Measurements from ENCODE around the gene WIF1.

Gene WIF1

DNA sequence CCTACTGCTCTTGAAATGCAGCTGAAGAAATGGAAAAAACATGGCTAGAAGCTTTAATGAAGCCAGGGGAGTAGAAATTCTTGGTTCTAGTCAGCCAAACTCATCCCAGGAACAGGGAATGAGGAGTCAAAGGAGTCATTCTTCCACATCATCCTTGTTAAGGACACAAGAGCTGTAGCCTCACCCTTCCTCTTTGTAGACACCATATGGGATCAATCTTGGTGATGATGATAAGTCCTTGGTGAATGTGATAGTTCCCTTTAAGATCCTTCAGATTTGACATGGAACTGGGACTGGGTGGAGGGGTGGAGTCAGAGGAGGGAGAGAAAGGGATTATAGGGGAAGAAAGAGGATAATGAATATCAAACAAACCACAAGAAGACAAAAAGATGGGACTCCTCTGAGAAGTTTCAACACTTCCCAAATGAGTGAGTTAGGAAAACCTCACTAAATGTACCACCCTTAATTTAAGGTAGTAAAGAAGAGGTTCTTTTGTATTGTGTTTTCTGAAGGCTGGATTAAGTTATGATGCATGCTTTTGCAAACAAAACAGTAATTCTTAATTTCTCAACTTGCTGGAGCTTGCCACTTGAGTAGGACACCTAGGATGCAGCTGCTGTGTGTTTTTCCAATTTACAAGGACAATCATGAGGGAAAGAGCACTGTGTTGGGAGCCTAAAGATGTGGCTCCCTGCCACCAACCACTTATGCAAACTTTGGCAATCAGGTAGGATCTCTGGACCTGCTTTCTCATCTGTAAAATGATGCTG lies 104.0 kb downstream of the WIF1 start:
- TF ChIP-seq, protein P1, sequence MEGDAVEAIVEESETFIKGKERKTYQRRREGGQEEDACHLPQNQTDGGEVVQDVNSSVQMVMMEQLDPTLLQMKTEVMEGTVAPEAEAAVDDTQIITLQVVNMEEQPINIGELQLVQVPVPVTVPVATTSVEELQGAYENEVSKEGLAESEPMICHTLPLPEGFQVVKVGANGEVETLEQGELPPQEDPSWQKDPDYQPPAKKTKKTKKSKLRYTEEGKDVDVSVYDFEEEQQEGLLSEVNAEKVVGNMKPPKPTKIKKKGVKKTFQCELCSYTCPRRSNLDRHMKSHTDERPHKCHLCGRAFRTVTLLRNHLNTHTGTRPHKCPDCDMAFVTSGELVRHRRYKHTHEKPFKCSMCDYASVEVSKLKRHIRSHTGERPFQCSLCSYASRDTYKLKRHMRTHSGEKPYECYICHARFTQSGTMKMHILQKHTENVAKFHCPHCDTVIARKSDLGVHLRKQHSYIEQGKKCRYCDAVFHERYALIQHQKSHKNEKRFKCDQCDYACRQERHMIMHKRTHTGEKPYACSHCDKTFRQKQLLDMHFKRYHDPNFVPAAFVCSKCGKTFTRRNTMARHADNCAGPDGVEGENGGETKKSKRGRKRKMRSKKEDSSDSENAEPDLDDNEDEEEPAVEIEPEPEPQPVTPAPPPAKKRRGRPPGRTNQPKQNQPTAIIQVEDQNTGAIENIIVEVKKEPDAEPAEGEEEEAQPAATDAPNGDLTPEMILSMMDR (IDR thresholded peaks at IDR 0.05; ENCODE audit: low read depth, low read length): no peak
- DNase-seq (ENCODE audit: low read depth in 2 of 2): no peak
- no peak overlapping the region for H3K4me3 ChIP-seq (replicated peaks in 1 of 2; ENCODE audit: low read depth in 2 of 2, low read length in 2 of 2)

DNA sequence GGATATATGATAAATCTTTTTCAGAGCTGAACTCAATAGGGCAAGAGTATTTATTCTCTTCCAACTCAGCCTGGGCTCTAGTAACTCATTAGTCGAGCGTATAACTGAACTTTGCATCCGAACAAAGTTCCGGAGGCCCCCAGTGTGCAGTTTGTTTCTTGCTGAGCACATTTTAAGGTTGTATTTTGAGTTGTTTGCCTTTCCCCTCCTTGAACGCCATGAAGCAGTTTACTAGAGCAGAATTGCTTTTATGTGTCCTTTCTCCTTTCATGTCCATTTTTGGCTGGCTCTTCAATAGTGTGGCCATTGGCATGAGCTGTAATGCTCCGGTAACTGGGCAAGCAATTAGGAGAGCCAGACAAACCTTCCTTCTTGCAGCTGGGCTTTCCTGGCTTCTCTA lies 105.3 kb downstream of the WIF1 start:
- TF ChIP-seq, protein P1 (IDR thresholded peaks at IDR 0.05; ENCODE audit: low read depth, low read length): no peak
- H3K4me3 ChIP-seq (replicated peaks in 1 of 2; ENCODE audit: low read depth in 2 of 2, low read length in 2 of 2): no peak overlapping the region
- no peak for DNase-seq (ENCODE audit: low read depth in 2 of 2)

DNA sequence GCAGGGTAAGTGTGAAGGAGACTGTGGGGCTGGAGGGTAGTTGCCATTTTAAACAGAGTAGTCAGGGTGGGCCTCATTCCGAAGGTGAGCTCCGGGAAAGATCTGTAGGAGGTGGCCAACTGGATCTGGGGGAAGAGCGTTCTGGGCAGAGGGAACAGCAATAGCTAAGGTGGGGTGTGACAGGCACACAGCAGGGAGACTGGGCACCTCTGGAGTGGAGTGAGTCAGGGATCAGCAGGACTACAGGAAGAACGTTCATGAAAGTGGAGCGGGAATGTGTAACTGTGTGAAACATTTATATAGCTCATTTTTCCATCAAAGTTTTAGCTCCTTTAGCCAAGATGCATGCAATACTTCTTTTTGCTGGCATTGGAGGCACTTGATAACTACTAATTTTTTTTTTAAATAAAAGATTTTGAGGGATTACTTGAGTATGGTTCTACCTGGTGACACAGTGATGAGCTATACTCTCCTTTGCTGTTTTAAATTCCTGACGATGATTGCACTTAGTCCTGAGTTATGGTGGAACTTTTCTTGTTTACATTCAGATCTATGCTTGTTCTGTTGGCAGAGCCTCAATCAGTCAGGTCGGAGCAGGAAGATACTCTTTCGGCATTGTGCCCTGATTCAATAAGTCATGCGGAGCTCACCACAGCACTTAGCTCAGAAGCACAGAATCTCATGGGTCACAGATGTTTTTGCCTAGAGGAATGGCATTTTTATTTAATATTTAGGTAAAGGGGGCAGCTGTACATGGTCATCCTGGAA lies 106.4 kb downstream of the WIF1 start:
- TF ChIP-seq, protein P1 (IDR thresholded peaks at IDR 0.05; ENCODE audit: low read depth, low read length): no peak
- no peak for DNase-seq (ENCODE audit: low read depth in 2 of 2)
- no peak overlapping the region for H3K4me3 ChIP-seq (replicated peaks in 1 of 2; ENCODE audit: low read depth in 2 of 2, low read length in 2 of 2)

DNA sequence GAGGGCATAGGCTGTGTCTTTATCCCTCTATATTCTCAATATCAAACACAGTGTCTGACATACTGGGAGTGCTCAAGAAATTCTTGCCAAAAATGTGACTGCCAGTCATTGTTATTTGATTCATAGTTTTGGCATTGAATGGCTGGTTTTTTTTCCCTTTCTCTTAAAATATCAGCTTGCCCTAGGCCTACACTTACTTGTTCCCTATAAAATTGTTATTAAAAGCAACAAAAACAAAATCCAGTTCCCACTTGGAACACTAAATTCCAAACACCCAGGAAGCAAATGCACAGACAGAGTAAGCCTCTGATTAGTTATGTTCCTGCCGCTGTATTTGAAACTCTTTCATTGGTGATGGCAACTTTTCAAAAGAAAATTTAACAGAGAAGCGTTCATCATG lies 110.7 kb downstream of the WIF1 start:
- TF ChIP-seq, protein P1 (IDR thresholded peaks at IDR 0.05; ENCODE audit: low read depth, low read length): no peak
- no peak for DNase-seq (ENCODE audit: low read depth in 2 of 2)
- no peak overlapping the region for H3K4me3 ChIP-seq (replicated peaks in 1 of 2; ENCODE audit: low read depth in 2 of 2, low read length in 2 of 2)

DNA sequence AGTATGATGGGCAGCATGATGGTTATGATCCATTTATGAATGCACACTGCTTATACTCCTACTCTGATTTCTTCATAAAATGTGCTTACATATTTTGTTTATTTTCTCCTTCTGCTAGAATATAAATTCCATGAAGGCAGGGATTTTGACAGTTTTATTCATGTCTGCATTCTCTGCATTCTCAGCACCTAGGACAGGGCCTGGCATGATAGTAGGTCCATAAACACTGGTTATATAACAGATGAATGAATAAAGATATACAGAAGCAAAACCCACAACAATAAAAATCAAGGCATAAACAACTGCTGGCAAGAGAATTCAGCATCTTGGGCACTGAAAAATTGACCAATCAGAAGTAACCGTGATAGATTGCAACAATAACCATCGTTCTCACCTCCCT lies 115.4 kb downstream of the WIF1 start:
- H3K4me3 ChIP-seq (replicated peaks in 1 of 2; ENCODE audit: low read depth in 2 of 2, low read length in 2 of 2): no peak overlapping the region
- no peak for DNase-seq (ENCODE audit: low read depth in 2 of 2)
- TF ChIP-seq, protein P1 (IDR thresholded peaks at IDR 0.05; ENCODE audit: low read depth, low read length): no peak

- DNase-seq (ENCODE audit: low read depth in 2 of 2): no peak
- TF ChIP-seq, protein P1 (IDR thresholded peaks at IDR 0.05; ENCODE audit: low read depth, low read length): no peak
- H3K4me3 ChIP-seq (replicated peaks in 1 of 2; ENCODE audit: low read depth in 2 of 2, low read length in 2 of 2): no peak overlapping the region
Observed at GRCh38 chr12:65004270-65004669, 116.8 kb downstream of the WIF1 start.

Data from cardiac fibroblast (primary cell).